H1 (cell line): ENCODE measurements around the gene TAF1B. TPM values are rescaled to one million over a fixed set of nuclear protein-coding genes. Genes with fewer than 3 reads are reported as not detected.
A peak's percentile ranks its signal among the peaks of the same experiment; 100 is the strongest.

Experiments
- CTCF ChIA-PET: fragments of 300-600 bp; sonication (Branson Sonifier 250); formaldehyde crosslinking; loops from one replicate; lab custom pipeline; 2021; ENCODE audit not compliant: partially characterized antibody; lab: Charles Lee
- POLR2A ChIA-PET: fragments of 300-600 bp; sonication (Branson Sonifier 250); formaldehyde crosslinking; loops from one replicate; lab custom pipeline; 2021; ENCODE audit warnings: inconsistent platforms; ENCODE audit not compliant: partially characterized antibody; lab: Charles Lee
- DNase-seq, 2 experiments: peaks; one replicate each; pipeline versions ENCODE4 v3.0.0 to v3.0.0-alpha.2; 2010 to 2022; ENCODE audit warnings: low spot score in 2 of 2, low read depth in 1 of 2, mixed read lengths in 1 of 2
- FAIRE-seq: peaks from 2 replicates; lab custom pipeline; 2011; peaks lifted over from hg19 to GRCh38; lab: Jason Lieb, UNC
- H2AFZ ChIP-seq: 2 replicates; pipeline ENCODE4 v1.8.1; 2012; ENCODE audit warnings: low read length, inconsistent platforms
- H2AK5ac ChIP-seq: 2 replicates; pipeline ENCODE4 v1.6.1; 2013; ENCODE audit warnings: low read depth, low read length
- H2BK120ac ChIP-seq: replicated peaks from 2 replicates; pipeline ENCODE3; 2013; ENCODE audit warnings: low read depth, low read length, inconsistent platforms
- H2BK12ac ChIP-seq: 2 replicates; pipeline ENCODE4 v1.6.1; 2013; ENCODE audit warnings: low read depth, low read length
- H2BK15ac ChIP-seq: 2 replicates; pipeline ENCODE4 v1.6.1; 2013; ENCODE audit warnings: low read length
- H2BK20ac ChIP-seq: 2 replicates; pipeline ENCODE4 v1.6.1; 2013; ENCODE audit warnings: low read length
- H2BK5ac ChIP-seq: 2 replicates; pipeline ENCODE4 v1.6.1; 2013; ENCODE audit warnings: low read depth, low read length
- H3K14ac ChIP-seq: 2 replicates; pipeline ENCODE4 v1.6.1; 2013; ENCODE audit warnings: inconsistent platforms; ENCODE audit not compliant: insufficient read length
- H3K18ac ChIP-seq: 2 replicates; pipeline ENCODE4 v1.6.1; 2013; ENCODE audit warnings: low read length; ENCODE audit errors: extremely low read depth
- H3K23ac ChIP-seq: 2 replicates; pipeline ENCODE4 v1.6.1; 2013; ENCODE audit warnings: inconsistent platforms; ENCODE audit not compliant: insufficient read length
- H3K23me2 ChIP-seq: 2 replicates; pipeline ENCODE4 v1.6.1; 2013; ENCODE audit warnings: low read depth, low read length
- H3K27ac ChIP-seq: 2 replicates; pipeline ENCODE4 v1.6.1; 2011; ENCODE audit warnings: low read depth, low read length, inconsistent platforms
- H3K27me3 ChIP-seq, 4 experiments: replicated peaks in 1 of 4; 1 replicate in 1 of 4; 2 replicates in 3 of 4; pipeline versions ENCODE4 v1.6.1 to v1.8.1; 2011 to 2013; ENCODE audit warnings: low read length in 3 of 4, mild to moderate bottlenecking in 3 of 4, inconsistent platforms in 2 of 4, mixed read lengths in 2 of 4, moderate library complexity in 1 of 4; ENCODE audit not compliant: control insufficient read depth in 3 of 4, insufficient read depth in 3 of 4; ENCODE audit errors: extremely low read depth in 1 of 4
- H3K36me3 ChIP-seq, 4 experiments: 2 replicates each; pipeline versions ENCODE4 v1.6.1 to v1.8.1; 2011 to 2013; ENCODE audit warnings: mild to moderate bottlenecking in 4 of 4, low read length in 3 of 4, moderate library complexity in 2 of 4, control low read depth in 1 of 4, inconsistent platforms in 1 of 4; ENCODE audit not compliant: insufficient read depth in 4 of 4, control insufficient read depth in 2 of 4
- H3K4ac ChIP-seq: replicated peaks from 2 replicates; pipeline ENCODE3; 2013; ENCODE audit warnings: low read length, low read depth, mixed read lengths, inconsistent platforms; ENCODE audit not compliant: insufficient read length
- H3K4me1 ChIP-seq, 4 experiments: replicated peaks in 1 of 4; 1 replicate in 1 of 4; 2 replicates in 3 of 4; pipeline versions ENCODE4 v1.6.1 to v1.8.1; 2011 to 2013; ENCODE audit warnings: low read length in 3 of 4, inconsistent platforms in 2 of 4, mixed read lengths in 1 of 4; ENCODE audit not compliant: insufficient read depth in 4 of 4, control insufficient read depth in 3 of 4
- H3K4me2 ChIP-seq, 2 experiments: 2 replicates each; pipeline versions ENCODE4 v1.6.1 to v1.8.1; 2011 to 2013; ENCODE audit warnings: low read depth in 2 of 2, low read length in 2 of 2, control low read depth in 1 of 2, inconsistent platforms in 1 of 2, mild to moderate bottlenecking in 1 of 2; ENCODE audit not compliant: insufficient read depth in 1 of 2
- H3K4me3 ChIP-seq, 4 experiments: fragments of 200-600, 300-600 bp in 1 of 4; sonication (generic), shearing (Covaris generic), sonication (Bioruptor Twin) in 1 of 4; 2 replicates each; pipeline versions ENCODE4 v1.5.1 to v1.8.1; 2011 to 2016; ENCODE audit warnings: low read length in 4 of 4, low read depth in 3 of 4, control low read depth in 2 of 4, inconsistent platforms in 2 of 4, mild to moderate bottlenecking in 2 of 4, mixed read lengths in 1 of 4, moderate library complexity in 1 of 4; ENCODE audit not compliant: insufficient read depth in 2 of 4; ENCODE audit errors: extremely low read depth in 1 of 4
- H3K56ac ChIP-seq: replicated peaks from 2 replicates; pipeline ENCODE3; 2013; ENCODE audit warnings: low read depth, mild to moderate bottlenecking, mixed read lengths, low read length, inconsistent platforms; ENCODE audit not compliant: insufficient read length
- H3K79me1 ChIP-seq: 2 replicates; pipeline ENCODE4 v1.6.1; 2013; ENCODE audit warnings: low read depth, low read length, control low read depth
- H3K79me2 ChIP-seq, 2 experiments: 2 replicates each; pipeline versions ENCODE4 v1.6.1 to v1.8.1; 2012 to 2013; ENCODE audit warnings: low read length in 2 of 2, mild to moderate bottlenecking in 2 of 2, inconsistent platforms in 1 of 2; ENCODE audit not compliant: insufficient read depth in 2 of 2, control insufficient read depth in 1 of 2
- H3K9ac ChIP-seq, 4 experiments: replicated peaks in 1 of 4; 1 replicate in 1 of 4; 2 replicates in 3 of 4; pipeline versions ENCODE4 v1.6.1 to v1.8.1; 2011 to 2013; ENCODE audit warnings: low read depth in 3 of 4, low read length in 3 of 4, control low read depth in 2 of 4, mild to moderate bottlenecking in 2 of 4, moderate library complexity in 2 of 4, inconsistent platforms in 1 of 4; ENCODE audit errors: extremely low read depth in 1 of 4
- H3K9me3 ChIP-seq, 2 experiments: 2 replicates each; pipeline versions ENCODE4 v1.6.1 to v1.8.1; 2012 to 2013; ENCODE audit warnings: mild to moderate bottlenecking in 2 of 2, moderate library complexity in 2 of 2, control low read depth in 1 of 2, inconsistent platforms in 1 of 2, low read depth in 1 of 2, low read length in 1 of 2, mixed read lengths in 1 of 2; ENCODE audit not compliant: insufficient read depth in 2 of 2
- H4K20me1 ChIP-seq, 2 experiments: replicated peaks in 1 of 2; 2 replicates each; pipeline versions ENCODE3 to v1.8.1; 2011 to 2013; ENCODE audit warnings: inconsistent platforms in 2 of 2, low read length in 2 of 2, mild to moderate bottlenecking in 1 of 2; ENCODE audit not compliant: insufficient read depth in 2 of 2, control insufficient read depth in 1 of 2
- H4K5ac ChIP-seq: 2 replicates; pipeline ENCODE4 v1.6.1; 2013; ENCODE audit warnings: low read length, low read depth, mixed read lengths, inconsistent platforms; ENCODE audit not compliant: insufficient read length
- H4K8ac ChIP-seq: 2 replicates; pipeline ENCODE4 v1.8.0; 2013; ENCODE audit warnings: mild to moderate bottlenecking, moderate library complexity, low read length, inconsistent platforms; ENCODE audit not compliant: insufficient read depth; ENCODE audit errors: extremely low read depth
- H4K91ac ChIP-seq: replicated peaks from 2 replicates; pipeline ENCODE3; 2013; ENCODE audit warnings: low read length, mixed read lengths, inconsistent platforms; ENCODE audit not compliant: insufficient read length
- CHD2 ChIP-seq: IDR thresholded peaks from 2 replicates; pipeline ENCODE4 v1.6.1; 2012; ENCODE audit warnings: low read length, improper control_type of control experiment
- EGR1 ChIP-seq: IDR thresholded peaks from 2 replicates; pipeline ENCODE4 v1.6.1; 2011; ENCODE audit warnings: low read depth, low read length, borderline replicate concordance
- NRF1 ChIP-seq: IDR thresholded peaks from 2 replicates; pipeline ENCODE4 v1.6.1; 2011; ENCODE audit warnings: mild to moderate bottlenecking, low read depth, low read length, improper control_type of control experiment
- SAP30 ChIP-seq: fragments of 300-600 bp; sonication (generic); IDR thresholded peaks from 2 replicates; pipeline ENCODE4 v1.7.1; 2012; ENCODE audit warnings: low read length, moderate library complexity, mild to moderate bottlenecking, inconsistent platforms; ENCODE audit not compliant: insufficient read depth, insufficient replicate concordance
- SIX5 ChIP-seq: IDR thresholded peaks from 2 replicates; pipeline ENCODE4 v1.6.1; 2011; ENCODE audit warnings: mild to moderate bottlenecking, low read depth, low read length
- TBP ChIP-seq: IDR thresholded peaks from 2 replicates; pipeline ENCODE4 v1.6.1; 2011; ENCODE audit warnings: low read depth, low read length, improper control_type of control experiment
- TCF12 ChIP-seq: IDR thresholded peaks from 2 replicates; pipeline ENCODE4 v1.6.1; 2011; ENCODE audit warnings: low read depth, mild to moderate bottlenecking, low read length
- USF2 ChIP-seq: IDR thresholded peaks from 2 replicates; pipeline ENCODE4 v1.6.1; 2011; ENCODE audit warnings: low read length, improper control_type of control experiment
- WGBS, 2 experiments: shearing (Covaris generic) in 1 of 2; methylation state at CpG; one replicate each; pipeline versions ENCODE4 v1.1.6 to v1.1.7; 2013 to 2015; ENCODE audit warnings: low lambda C conversion rate in 2 of 2, mixed read lengths in 2 of 2, inconsistent platforms in 1 of 2, low coverage in 1 of 2, missing lambda C conversion rate in 1 of 2; ENCODE audit not compliant: insufficient replicate concordance in 2 of 2, insufficient coverage in 1 of 2, insufficient read length in 1 of 2; ENCODE audit errors: extremely low coverage in 1 of 2, missing lambda C conversion rate in 1 of 2; 5-methylcytosine and 5-hydroxymethylcytosine counted together
- polyA plus RNA-seq, 7 experiments: library from polyadenylated mRNA; depleted of rRNA in 3 of 7; stranded (reverse) in 5 of 7; unstranded in 2 of 7; fragments of >200 nt in 5 of 7; fragments of 200-250 nt in 2 of 7; gene quantifications; 1 replicate in 5 of 7; 2 replicates in 1 of 7; 4 replicates in 1 of 7; pipeline versions ENCODE4 v1.2.1 to v1.2.3, GENCODE V29; 2011 to 2013; ENCODE audit warnings: missing spikeins in 2 of 7, mixed read lengths in 2 of 7
- total RNA-seq: library from RNA; stranded (reverse); fragmentation: NEBNext Ultra II Directional; extraction: Animal tissue kit (Norgen Biotek cat#: 25700); gene quantifications from 2 replicates; pipeline ENCODE4 v1.2.1, GENCODE V29; 2021

The TAF1B gene
- total and polyA plus RNA-seq, 2 of the 8 experiments (the other 6 are each of a cell fraction or from before 2014, with no cell fraction given): 6.6 to 25.2 TPM

- H4K20me1 ChIP-seq: no peaks in the 10 kb centered on the region
- H3K4me2 ChIP-seq: no peak overlapping the region
- 0 out of 2 replicates have a peak overlapping the region, but pooled peaks have one; percentile 39 for H2AK5ac ChIP-seq
- H3K36me3 ChIP-seq: no peaks in the 10 kb centered on the region
- H4K91ac ChIP-seq: no peak overlapping the region
- no peak overlapping the region for H3K27ac ChIP-seq
- no peak overlapping the region for H3K14ac ChIP-seq
- no peaks in the 10 kb centered on the region for H3K79me2 ChIP-seq
- no peak overlapping the region for H2BK12ac ChIP-seq
- no peak overlapping the region; the same call in 1 of the 2 replicates for H3K18ac ChIP-seq
- FAIRE-seq: no peak
- H2AFZ ChIP-seq: no peak overlapping the region
- no peaks in the 10 kb centered on the region for H3K9me3 ChIP-seq
- H2BK5ac ChIP-seq: no peak overlapping the region
- H2BK15ac ChIP-seq: no peak overlapping the region
- H3K27me3 ChIP-seq: no peaks in the 10 kb centered on the region
- H3K79me1 ChIP-seq: no peaks in the 10 kb centered on the region
- POLR2A ChIA-PET: no interaction called here
- H3K56ac ChIP-seq: no peak overlapping the region
- H3K4ac ChIP-seq: no peak overlapping the region
- CTCF ChIA-PET: interaction anchor here (1.2 to 13.3 kb wide), 3 partner anchors 8 to 56 kb away, joined by 4 to 118 read pairs (median 14); no protein-coding TSS in a partner anchor
- H2BK20ac ChIP-seq: no peak overlapping the region
- peaks cover 3% of the 10 kb centered on the region; the same call in 1 of the 2 replicates for H3K23me2 ChIP-seq
- H4K5ac ChIP-seq: no peak overlapping the region
- H2BK120ac ChIP-seq: no peak overlapping the region
- H3K4me1 ChIP-seq: peaks cover 0 to 2% (median under 1%) of the 10 kb centered on the region in 4 experiments; a peak in 2 of 7 replicates
- no peak overlapping the region for H4K8ac ChIP-seq
- H3K4me3 ChIP-seq: no peak overlapping the region
- no peak overlapping the region for H3K9ac ChIP-seq
- 94% methylated on average over 1 of the region's 1 CpG; no CpG with 5 or more reads in 1 of the 2 experiments for WGBS, 2 experiments
- no peak for DNase-seq
- no peak overlapping the region for H3K23ac ChIP-seq
- TF ChIP-seq TCF12 (no peak), SIX5 (no peak), CHD2 (no peak), EGR1 (no peak), SAP30 (no peak), NRF1 (no peak), USF2 (no peak), TBP (no peak)
Measured at GRCh38 chr2:9806298-9806610, 37.0 kb upstream of the TAF1B start.
